GM12891 (cell line): ENCODE results near the gene RBMS2.

Experiments
- PAX5 ChIP-seq: IDR thresholded peaks from 2 replicates; pipeline ENCODE4 v1.6.1; 2011; ENCODE audit warnings: low read length, moderate library complexity, mild to moderate bottlenecking; ENCODE audit not compliant: insufficient read depth, severe bottlenecking
- POLR2A ChIP-seq: IDR thresholded peaks from 2 replicates; pipeline ENCODE4 v1.6.1; 2011; ENCODE audit warnings: low read depth, low read length, control low read depth
- POLR2AphosphoS5 ChIP-seq: IDR thresholded peaks from 2 replicates; pipeline ENCODE4 v1.6.1; 2011; ENCODE audit warnings: low read depth, low read length, control low read depth
- POU2F2 ChIP-seq: IDR thresholded peaks from 2 replicates; pipeline ENCODE4 v1.6.1; 2011; ENCODE audit warnings: low read depth, mild to moderate bottlenecking, control low read depth, low read length, moderate library complexity
- SPI1 ChIP-seq: IDR thresholded peaks from 2 replicates; pipeline ENCODE4 v1.6.1; 2011; ENCODE audit warnings: low read depth, low read length, control low read depth
- TAF1 ChIP-seq: IDR thresholded peaks from 2 replicates; pipeline ENCODE4 v1.6.1; 2011; ENCODE audit warnings: low read depth, low read length, control low read depth

DNA sequence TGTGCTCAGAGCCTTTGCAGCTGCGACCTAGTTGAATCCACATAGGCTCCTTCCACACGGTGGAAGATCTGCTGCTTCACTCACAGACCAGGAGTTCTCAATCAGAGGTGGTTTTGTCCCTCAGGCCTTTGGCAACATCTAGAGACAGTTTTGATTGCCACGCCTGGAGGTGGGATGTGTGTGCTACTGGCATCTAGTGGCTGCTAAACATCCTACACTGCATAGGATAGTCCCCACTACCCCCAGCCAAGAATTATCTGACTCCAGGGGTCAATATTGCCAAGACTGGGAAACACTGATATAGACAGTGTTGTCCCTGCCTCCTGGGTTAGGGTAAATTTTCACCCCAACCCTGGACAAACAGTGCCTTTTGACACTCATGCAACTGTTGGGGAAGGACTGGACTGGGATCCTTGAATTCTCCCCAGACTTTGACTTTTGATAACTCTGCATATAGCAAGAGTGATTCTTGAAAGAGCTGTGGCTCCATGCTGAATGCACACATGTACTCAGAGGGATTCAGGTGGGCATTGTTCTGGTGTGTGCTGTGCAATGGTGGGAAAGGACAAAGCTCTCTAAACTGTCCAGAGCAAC lies 68.7 kb downstream of the RBMS2 start:
- TF ChIP-seq POLR2A (no peak), POLR2AphosphoS5 (no peak), TAF1 (no peak), SPI1 (no peak), PAX5 (no peak), POU2F2 (no peak)
